GM18873 (cell line): ENCODE results near the gene CBARP.
"Not testable (repeated sequence)": the region's sequence is repeated elsewhere in the genome, so short reads cannot be mapped to it uniquely, and the experiment has no call there.

Experiments used
- ATAC-seq: cut with Tn5 transposase; IDR thresholded peaks from one replicate; pipeline ENCODE4 v1.9.1; 2021; ENCODE audit warnings: mild to moderate bottlenecking, moderate library complexity, moderate number of reproducible peaks; ENCODE audit not compliant: unreplicated experiment, low FRiP score

The CBARP gene

DNA sequence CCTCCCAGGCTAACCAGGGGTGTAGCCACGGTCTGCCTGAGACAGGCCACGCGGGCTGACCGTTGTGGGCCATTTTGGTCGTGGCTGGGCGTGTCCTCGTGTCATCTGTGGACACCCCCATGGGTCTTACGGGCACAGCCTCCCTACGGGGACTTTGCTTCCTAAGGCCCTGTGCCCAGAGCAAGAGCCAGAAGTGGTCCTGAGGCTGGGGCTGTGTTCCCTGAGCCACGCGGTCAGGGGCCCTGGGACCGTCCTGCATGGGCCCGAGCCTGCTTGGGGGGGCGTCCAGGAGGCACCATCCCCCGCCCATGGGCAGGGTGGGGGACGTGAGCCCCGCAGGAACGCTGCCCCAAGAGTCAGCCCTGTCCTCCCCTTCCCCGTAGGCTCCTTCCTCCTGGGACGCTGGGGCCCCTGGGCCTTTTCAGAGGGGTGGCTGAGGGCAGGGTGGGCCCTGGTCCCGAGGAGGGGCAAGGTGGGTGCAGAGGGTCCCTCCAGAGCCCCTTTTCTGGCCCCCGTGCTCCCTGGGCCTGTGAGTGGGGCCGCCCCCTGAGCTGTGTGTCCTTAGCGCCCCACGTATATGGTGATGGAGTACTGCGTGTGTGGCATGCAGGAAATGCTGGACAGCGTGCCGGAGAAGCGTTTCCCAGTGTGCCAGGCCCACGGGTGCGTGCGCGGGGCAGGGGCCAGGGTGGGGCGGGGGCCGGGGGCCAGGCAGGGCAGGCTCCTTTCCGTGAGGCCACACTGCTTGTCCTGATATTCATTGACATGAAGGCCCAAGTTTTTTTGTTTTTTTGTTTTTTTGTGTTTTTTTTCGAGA is 18.8 kb downstream of the CBARP start:
- no peak for ATAC-seq

DNA sequence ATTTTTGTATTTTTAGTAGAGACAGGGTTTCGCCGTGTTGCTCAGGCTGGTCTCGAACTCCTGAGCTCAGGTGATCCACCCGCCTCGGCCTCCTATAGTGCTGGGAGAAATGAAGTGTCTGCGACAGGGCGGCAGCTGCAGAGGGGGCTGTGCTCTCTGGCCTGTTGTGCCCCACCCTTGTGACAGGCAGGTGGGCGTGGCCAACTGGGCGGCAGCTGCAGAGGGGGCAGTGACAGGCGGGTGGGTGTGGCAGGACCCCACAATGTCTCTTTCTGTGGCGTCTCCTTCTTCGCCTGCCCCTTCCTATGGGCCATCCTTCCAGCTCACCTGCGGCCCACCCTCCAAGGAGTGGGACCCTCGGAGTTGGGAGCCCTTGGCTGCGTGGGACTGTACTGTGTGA is 20.4 kb downstream of the CBARP start:
- ATAC-seq, result no peak

DNA sequence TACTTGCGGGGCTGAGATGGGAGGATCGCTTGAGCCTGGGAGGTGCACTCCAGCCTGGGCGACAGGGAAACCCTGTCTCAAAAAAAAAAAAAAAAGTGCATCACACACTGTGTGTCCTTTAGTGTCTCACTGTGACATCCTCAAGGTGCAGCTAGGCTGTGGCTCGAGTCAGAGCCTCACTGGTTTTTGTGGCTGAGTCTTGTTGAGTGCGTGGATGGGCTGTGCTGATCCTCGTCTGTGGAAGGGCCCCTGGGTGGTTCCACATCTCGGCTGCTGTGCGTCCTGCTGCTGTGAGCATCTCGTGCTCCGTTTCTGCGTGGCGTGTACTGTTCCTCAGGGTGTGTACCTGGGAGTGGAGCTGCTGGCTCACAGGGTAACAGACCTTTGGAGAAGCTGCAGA is 21.0 kb downstream of the CBARP start:
- ATAC-seq, result no peak

DNA sequence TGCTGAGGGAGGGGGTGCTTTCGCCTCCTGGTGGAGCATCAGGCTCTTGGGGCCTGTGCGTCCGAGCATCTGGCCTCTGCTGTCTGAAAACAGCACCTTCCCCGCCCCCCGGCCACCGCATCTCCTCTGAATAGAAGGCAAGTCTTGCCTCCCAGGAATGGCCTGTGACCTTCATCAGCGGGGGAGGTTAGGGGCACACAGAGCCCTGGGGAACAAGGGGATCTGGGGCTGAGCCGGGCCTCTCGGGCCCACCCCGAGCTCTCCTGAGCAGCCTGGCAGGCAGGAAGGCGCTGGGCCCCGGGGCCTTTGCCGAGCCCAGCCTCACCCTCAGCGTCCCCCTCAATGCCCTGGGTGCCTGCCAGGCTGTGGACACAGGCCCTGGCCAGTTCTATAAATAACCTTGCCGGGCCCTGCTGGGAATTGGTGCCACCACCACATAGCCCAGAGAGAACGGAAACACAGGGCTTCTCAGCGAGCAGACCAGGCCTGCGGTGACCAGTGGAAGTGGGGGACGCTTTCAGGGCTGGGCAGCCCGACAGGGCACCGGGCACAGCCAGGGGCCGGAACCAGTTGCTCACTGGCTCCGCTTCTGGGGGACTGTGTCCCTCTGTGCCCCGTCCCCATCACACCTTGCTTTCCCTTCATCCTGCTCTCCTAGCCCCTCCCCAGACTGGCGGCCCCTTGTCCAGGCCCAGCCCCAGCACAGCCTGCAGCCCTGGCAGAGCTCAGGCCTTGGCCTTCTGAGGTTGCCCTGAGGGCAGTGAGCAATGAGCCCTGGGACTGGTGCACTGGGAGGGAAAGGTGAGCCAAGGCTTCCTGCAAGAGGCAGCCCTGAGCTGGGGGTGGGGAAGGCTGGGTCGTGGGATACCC is 22.7 kb downstream of the CBARP start:
- no peak for ATAC-seq

DNA sequence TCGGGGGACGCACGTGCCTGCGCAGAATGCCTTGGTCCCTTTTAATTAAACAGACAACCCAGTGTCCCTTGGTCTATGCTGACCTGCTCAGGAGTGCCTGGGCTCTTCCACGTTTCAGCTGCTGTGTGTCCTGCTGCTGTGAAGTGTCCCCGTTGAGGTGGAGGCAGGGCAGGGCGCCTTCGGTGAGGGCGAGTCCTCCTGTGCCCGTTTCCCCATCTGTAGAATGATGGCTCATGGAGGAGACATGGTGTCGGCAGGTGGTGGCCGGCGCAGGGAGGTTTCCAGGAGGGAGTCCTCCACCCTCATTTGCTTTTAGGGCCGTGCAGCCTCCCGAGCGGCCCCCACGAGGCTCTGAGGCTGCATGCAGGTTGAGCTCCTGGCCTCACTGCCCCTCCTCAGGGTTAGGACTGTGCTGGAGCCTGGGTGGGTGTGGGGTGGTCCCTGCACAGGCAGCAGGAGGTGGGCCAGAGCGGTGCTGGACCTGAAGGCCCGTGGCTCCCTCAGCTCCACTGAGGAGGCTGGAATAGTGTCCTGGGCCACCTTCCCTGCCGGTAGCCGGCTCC is 23.4 kb downstream of the CBARP start:
- ATAC-seq, result no peak

GRCh38 chr19:1213391-1214286 is 24.2 kb downstream of the CBARP start:
- no peak for ATAC-seq

DNA sequence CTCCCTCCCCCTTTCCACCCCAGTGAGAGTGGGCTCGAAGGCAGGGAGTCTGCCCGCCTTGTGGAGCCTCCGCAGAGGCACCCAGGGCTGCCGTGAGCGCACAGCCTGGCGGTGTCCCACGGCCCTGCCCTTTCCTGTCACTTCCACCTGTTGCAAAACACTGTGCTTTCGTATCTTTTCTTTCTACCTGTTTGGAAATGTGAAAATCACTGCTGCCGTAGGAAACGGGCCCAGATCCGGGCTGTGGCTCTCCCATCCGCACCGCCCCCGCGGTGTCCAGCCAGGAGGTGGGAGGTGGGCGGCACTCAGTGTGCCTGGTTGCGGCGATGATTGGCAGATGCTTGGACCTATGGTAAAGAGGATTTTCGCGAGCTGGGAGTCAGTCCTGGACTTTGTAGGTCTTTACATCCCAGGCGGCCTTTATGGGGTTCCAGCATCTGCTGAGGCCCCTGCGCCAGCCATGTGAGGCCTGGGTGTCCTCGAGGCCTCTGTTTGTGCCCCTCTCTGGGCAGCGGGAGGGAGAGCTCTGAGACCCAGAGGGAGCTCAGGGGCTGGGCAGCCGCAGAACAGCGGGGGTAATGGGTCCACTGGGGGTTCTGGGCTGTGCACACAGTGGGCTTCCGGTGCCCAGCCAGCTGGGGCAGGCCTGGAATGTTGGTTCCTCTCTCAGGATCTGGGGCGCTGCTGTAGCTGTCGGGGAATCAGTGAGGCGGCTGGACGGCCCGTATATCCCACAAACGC is 26.1 kb downstream of the CBARP start:
- ATAC-seq, result no peak

DNA sequence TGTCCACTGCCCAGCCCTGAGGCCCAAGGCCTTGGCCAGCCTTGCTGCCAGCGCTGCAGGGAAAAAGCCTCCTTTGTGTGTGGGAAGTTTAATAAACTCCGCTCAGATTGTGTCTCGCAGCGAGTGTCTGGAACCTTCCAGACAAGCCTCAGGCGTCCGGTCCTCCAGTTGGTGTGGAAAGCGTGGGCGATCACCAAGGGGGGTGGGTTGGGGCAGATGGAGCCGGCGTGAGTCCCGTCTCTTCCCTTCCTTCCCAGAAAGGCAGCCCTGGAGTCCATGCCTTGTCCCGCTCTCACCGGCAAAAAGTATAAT is 27.6 kb downstream of the CBARP start:
- ATAC-seq, result no peak

DNA sequence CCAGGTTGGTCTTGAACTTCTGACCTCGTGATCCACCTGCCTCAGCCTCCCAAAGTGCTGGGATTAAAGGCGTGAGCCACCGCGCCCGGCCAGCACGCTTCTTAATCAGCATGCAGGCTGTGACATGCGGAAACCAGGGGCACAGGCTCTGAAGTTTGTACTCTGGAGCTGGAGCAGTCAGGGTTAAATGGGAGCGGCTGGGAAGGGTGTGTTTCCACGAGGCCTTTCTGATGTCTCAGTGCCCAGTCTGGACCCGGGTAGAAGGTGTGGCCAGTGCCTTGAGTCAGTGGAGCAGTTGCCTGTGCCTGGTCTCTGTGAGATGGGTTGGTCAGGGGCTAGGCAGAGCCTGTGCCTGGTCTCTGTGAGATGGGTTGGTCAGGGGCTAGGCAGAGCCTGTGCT is 29.0 kb downstream of the CBARP start:
- ATAC-seq, result not testable (repeated sequence)

GRCh38 chr19:1206864-1207450 is 30.8 kb downstream of the CBARP start:
- no peak for ATAC-seq

DNA sequence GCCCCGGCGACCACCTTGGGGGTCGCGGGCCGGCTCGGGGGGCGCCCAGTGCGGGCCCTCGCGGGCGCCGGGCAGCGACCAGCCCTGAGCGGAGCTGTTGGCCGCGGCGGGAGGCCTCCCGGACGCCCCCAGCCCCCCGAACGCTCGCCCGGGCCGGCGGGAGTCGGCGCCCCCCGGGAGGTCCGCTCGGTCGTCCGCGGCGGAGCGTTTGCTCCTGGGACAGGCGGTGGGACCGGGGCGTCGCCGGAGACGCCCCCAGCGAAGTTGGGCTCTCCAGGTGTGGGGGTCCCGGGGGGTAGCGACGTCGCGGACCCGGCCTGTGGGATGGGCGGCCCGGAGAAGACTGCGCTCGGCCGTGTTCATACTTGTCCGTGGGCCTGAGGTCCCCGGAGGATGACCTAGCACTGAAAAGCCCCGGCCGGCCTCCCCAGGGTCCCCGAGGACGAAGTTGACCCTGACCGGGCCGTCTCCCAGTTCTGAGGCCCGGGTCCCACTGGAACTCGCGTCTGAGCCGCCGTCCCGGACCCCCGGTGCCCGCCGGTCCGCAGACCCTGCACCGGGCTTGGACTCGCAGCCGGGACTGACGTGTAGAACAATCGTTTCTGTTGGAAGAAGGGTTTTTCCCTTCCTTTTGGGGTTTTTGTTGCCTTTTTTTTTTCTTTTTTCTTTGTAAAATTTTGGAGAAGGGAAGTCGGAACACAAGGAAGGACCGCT is 31.5 kb downstream of the CBARP start:
- ATAC-seq, result no peak

GRCh38 chr19:1205114-1206099 is 32.4 kb downstream of the CBARP start, which contains the start of gene STK11:
Gene STK11 (plus strand): TSS chr19:1205778. CDS start chr19:1206914, 1,136 bp downstream.
- ATAC-seq, result peak; percentile 78

GRCh38 chr19:1200614-1201013 is 37.2 kb downstream of the CBARP start:
- not testable (repeated sequence) for ATAC-seq

DNA sequence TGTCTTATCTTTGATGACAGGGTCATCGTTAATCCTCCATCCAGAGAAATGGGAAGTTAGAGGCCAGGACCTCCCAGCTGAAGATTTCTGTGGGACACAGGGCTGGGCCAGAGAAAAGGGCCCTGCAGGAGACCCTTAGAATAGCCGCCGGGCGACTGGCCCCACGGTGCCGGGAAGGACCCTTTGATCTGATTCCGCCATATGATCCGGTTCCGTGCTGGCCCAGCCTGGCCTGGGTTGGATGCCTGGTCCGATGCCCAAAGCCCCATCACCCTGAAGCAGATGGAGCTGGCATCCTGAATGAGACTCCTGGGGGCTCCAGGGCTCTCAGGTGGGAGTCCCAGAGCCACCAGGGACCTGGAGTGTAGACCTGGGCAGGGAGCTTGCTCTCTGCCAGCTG is 38.3 kb downstream of the CBARP start:
- no peak for ATAC-seq

- no peak for ATAC-seq
Measured at GRCh38 chr19:1189419-1189818, 48.4 kb downstream of the CBARP start.

GRCh38 chr19:1183543-1184172 is 54.1 kb downstream of the CBARP start:
- peak; percentile 44 for ATAC-seq

- no peak for ATAC-seq
Measured at GRCh38 chr19:1182727-1183126, 55.1 kb downstream of the CBARP start.
